ENCODE results near the gene HOXA9. TPM values are rescaled to one million over a fixed set of nuclear protein-coding genes. Genes with fewer than 3 reads are reported as not detected.

HOXA9 gene
- total and polyA plus RNA-seq, 10 of the 15 experiments (the other 5 are each of a cell fraction or from before 2014, with no cell fraction given), result not detected

- TF ChIP-seq USF1 (IDR thresholded peaks at IDR 0.05; ENCODE audit: borderline replicate concordance, extremely low read length, insufficient read depth, low read depth, low read length), result no peak
- no peak for TF ChIP-seq CHD2 (IDR thresholded peaks at IDR 0.05; ENCODE audit: borderline replicate concordance, low read depth, low read length)
- TF ChIP-seq, protein P1, sequence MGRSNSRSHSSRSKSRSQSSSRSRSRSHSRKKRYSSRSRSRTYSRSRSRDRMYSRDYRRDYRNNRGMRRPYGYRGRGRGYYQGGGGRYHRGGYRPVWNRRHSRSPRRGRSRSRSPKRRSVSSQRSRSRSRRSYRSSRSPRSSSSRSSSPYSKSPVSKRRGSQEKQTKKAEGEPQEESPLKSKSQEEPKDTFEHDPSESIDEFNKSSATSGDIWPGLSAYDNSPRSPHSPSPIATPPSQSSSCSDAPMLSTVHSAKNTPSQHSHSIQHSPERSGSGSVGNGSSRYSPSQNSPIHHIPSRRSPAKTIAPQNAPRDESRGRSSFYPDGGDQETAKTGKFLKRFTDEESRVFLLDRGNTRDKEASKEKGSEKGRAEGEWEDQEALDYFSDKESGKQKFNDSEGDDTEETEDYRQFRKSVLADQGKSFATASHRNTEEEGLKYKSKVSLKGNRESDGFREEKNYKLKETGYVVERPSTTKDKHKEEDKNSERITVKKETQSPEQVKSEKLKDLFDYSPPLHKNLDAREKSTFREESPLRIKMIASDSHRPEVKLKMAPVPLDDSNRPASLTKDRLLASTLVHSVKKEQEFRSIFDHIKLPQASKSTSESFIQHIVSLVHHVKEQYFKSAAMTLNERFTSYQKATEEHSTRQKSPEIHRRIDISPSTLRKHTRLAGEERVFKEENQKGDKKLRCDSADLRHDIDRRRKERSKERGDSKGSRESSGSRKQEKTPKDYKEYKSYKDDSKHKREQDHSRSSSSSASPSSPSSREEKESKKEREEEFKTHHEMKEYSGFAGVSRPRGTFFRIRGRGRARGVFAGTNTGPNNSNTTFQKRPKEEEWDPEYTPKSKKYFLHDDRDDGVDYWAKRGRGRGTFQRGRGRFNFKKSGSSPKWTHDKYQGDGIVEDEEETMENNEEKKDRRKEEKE (IDR thresholded peaks at IDR 0.05), result no peak
- no peak for TF ChIP-seq KLF5 (IDR thresholded peaks at IDR 0.05; ENCODE audit: partially characterized antibody)
- no peak for TF ChIP-seq RAD51 (IDR thresholded peaks at IDR 0.05)
- no peak for TF ChIP-seq SREBF2 (IDR thresholded peaks at IDR 0.05; ENCODE audit: low read length)
- no peak for TF ChIP-seq MAX (IDR thresholded peaks at IDR 0.05; ENCODE audit: low read depth, low read length)
- no peak for TF ChIP-seq EGR1 (IDR thresholded peaks at IDR 0.05; ENCODE audit: borderline replicate concordance in 1 of 2, low read depth in 2 of 2, low read length in 2 of 2)
- no peak for TF ChIP-seq EP300 (IDR thresholded peaks at IDR 0.05; ENCODE audit: borderline replicate concordance in 1 of 2, control insufficient read depth in 1 of 2, low read depth in 2 of 2, low read length in 2 of 2)
- TF ChIP-seq, protein P2, sequence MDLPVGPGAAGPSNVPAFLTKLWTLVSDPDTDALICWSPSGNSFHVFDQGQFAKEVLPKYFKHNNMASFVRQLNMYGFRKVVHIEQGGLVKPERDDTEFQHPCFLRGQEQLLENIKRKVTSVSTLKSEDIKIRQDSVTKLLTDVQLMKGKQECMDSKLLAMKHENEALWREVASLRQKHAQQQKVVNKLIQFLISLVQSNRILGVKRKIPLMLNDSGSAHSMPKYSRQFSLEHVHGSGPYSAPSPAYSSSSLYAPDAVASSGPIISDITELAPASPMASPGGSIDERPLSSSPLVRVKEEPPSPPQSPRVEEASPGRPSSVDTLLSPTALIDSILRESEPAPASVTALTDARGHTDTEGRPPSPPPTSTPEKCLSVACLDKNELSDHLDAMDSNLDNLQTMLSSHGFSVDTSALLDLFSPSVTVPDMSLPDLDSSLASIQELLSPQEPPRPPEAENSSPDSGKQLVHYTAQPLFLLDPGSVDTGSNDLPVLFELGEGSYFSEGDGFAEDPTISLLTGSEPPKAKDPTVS (IDR thresholded peaks at IDR 0.05; ENCODE audit: low read depth, low read length), result no peak
- no peak for TF ChIP-seq SKIL (IDR thresholded peaks at IDR 0.05; ENCODE audit: low read depth, poor library complexity, severe bottlenecking)
- TF ChIP-seq, protein P3, sequence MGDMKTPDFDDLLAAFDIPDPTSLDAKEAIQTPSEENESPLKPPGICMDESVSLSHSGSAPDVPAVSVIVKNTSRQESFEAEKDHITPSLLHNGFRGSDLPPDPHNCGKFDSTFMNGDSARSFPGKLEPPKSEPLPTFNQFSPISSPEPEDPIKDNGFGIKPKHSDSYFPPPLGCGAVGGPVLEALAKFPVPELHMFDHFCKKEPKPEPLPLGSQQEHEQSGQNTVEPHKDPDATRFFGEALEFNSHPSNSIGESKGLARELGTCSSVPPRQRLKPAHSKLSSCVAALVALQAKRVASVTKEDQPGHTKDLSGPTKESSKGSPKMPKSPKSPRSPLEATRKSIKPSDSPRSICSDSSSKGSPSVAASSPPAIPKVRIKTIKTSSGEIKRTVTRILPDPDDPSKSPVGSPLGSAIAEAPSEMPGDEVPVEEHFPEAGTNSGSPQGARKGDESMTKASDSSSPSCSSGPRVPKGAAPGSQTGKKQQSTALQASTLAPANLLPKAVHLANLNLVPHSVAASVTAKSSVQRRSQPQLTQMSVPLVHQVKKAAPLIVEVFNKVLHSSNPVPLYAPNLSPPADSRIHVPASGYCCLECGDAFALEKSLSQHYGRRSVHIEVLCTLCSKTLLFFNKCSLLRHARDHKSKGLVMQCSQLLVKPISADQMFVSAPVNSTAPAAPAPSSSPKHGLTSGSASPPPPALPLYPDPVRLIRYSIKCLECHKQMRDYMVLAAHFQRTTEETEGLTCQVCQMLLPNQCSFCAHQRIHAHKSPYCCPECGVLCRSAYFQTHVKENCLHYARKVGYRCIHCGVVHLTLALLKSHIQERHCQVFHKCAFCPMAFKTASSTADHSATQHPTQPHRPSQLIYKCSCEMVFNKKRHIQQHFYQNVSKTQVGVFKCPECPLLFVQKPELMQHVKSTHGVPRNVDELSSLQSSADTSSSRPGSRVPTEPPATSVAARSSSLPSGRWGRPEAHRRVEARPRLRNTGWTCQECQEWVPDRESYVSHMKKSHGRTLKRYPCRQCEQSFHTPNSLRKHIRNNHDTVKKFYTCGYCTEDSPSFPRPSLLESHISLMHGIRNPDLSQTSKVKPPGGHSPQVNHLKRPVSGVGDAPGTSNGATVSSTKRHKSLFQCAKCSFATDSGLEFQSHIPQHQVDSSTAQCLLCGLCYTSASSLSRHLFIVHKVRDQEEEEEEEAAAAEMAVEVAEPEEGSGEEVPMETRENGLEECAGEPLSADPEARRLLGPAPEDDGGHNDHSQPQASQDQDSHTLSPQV (IDR thresholded peaks at IDR 0.05), result no peak
Measured at GRCh38 chr7:27198138-27198841, 33.0 kb upstream of the HOXA9 start (continued).

Data from GM12878 (cell line).